ENCODE results near the gene PTPRH.

Gene PTPRH

GRCh38 chr19:55208880-55209692 lies at the start of gene PTPRH:
Gene PTPRH (minus strand): TSS chr19:55209501. CDS start chr19:55209433, 68 bp downstream.
- no peak for DNase-seq

- DNase-seq = no peak
Observed at GRCh38 chr19:55258476-55258827, 49.2 kb upstream of the PTPRH start.

GRCh38 chr19:55257461-55258420 lies 48.4 kb upstream of the PTPRH start:
- no peak for DNase-seq

GRCh38 chr19:55256562-55257460 lies 47.5 kb upstream of the PTPRH start:
- DNase-seq = no peak

- no peak for DNase-seq
Observed at GRCh38 chr19:55255618-55256423, 46.5 kb upstream of the PTPRH start.

GRCh38 chr19:55254625-55254977 lies 45.3 kb upstream of the PTPRH start:
- DNase-seq = no peak

- DNase-seq = peak; percentile 17
Observed at GRCh38 chr19:55253842-55254624, 44.7 kb upstream of the PTPRH start.

GRCh38 chr19:55252760-55253663 lies 43.7 kb upstream of the PTPRH start:
- DNase-seq = no peak

GRCh38 chr19:55251341-55252081 lies 42.2 kb upstream of the PTPRH start:
- no peak for DNase-seq

- no peak for DNase-seq
Observed at GRCh38 chr19:55250262-55251036, 41.1 kb upstream of the PTPRH start.

GRCh38 chr19:55249841-55250240 lies 40.5 kb upstream of the PTPRH start:
- DNase-seq = no peak

GRCh38 chr19:55248704-55249103 lies 39.4 kb upstream of the PTPRH start:
- DNase-seq = no peak

GRCh38 chr19:55248166-55248675 lies 38.9 kb upstream of the PTPRH start:
- DNase-seq = no peak

- no peak for DNase-seq
Observed at GRCh38 chr19:55247621-55248099, 38.4 kb upstream of the PTPRH start.

GRCh38 chr19:55246462-55247451 lies 37.5 kb upstream of the PTPRH start:
- DNase-seq = no peak

GRCh38 chr19:55245236-55245904 lies 36.1 kb upstream of the PTPRH start:
- DNase-seq = no peak

All from NCI-H1092 (cell line).